GM12872 (cell line): ENCODE measurements around the gene ATP2C1.

Experiments used
- CTCF ChIP-seq: IDR thresholded peaks from 3 replicates; pipeline ENCODE4 v1.5.1; 2011; ENCODE audit warnings: low read depth, mild to moderate bottlenecking, low read length, moderate library complexity; ENCODE audit not compliant: insufficient read depth

ATP2C1 gene

GRCh38 chr3:130971208-130971607 lies 77.3 kb downstream of the ATP2C1 start:
- no peak for TF ChIP-seq CTCF

- TF ChIP-seq CTCF = no peak
Observed at GRCh38 chr3:130973406-130973805, 79.5 kb downstream of the ATP2C1 start.

GRCh38 chr3:130974201-130974600 lies 80.3 kb downstream of the ATP2C1 start:
- no peak for TF ChIP-seq CTCF

- no peak for TF ChIP-seq CTCF
Observed at GRCh38 chr3:130975251-130975650, 81.4 kb downstream of the ATP2C1 start.

- no peak for TF ChIP-seq CTCF
Observed at GRCh38 chr3:130976706-130977105, 82.8 kb downstream of the ATP2C1 start.

- TF ChIP-seq CTCF = no peak
Observed at GRCh38 chr3:130979117-130979516, 85.2 kb downstream of the ATP2C1 start.

GRCh38 chr3:130981469-130981868 lies 87.6 kb downstream of the ATP2C1 start:
- no peak for TF ChIP-seq CTCF

- TF ChIP-seq CTCF = no peak
Observed at GRCh38 chr3:130990282-130990681, 96.4 kb downstream of the ATP2C1 start.
